Esophagus squamous epithelium (tissue), 4 donors: Measurements from ENCODE around the gene HYCC2.

Experiments used
- CTCF ChIP-seq, 6 experiments: fragments of 450-650 bp in 4 of 6; fragments of 200-600 bp in 2 of 6; sonication (generic) in 2 of 6; IDR thresholded peaks; one replicate each; pipeline ENCODE4 v1.5.1; 2016 to 2019; ENCODE audit warnings: antibody characterized with exemption in 6 of 6, mild to moderate bottlenecking in 4 of 6, moderate library complexity in 4 of 6
- POLR2A ChIP-seq, 4 donors: fragments of 450-650 bp; IDR thresholded peaks; one replicate each; pipeline ENCODE4 v1.6.1; 2017; ENCODE audit warnings: antibody characterized with exemption in 4 of 4, mild to moderate bottlenecking in 4 of 4, moderate library complexity in 3 of 4

GRCh38 chr2:201059961-201060755 is 11.3 kb downstream of the HYCC2 start:
- TF ChIP-seq CTCF (IDR thresholded peaks at IDR 0.05) (no peak), POLR2A (IDR thresholded peaks at IDR 0.05) (no peak)
